Activated CD8-positive, alpha-beta memory T cell treated with anti-CD3 and anti-CD28 coated beads for 1 hour (primary cell): Measurements from ENCODE around the gene FAM117B.
"Not testable (repeated sequence)": the region's sequence is repeated elsewhere in the genome, so short reads cannot be mapped to it uniquely, and the experiment has no call there.

Experiments used
- DNase-seq, 2 donors: peaks; one replicate each; pipeline ENCODE4 v3.0.0-alpha.2; 2020; ENCODE audit warnings: low read depth in 1 of 2; ENCODE audit errors: extremely low read depth in 1 of 2

FAM117B gene

DNA sequence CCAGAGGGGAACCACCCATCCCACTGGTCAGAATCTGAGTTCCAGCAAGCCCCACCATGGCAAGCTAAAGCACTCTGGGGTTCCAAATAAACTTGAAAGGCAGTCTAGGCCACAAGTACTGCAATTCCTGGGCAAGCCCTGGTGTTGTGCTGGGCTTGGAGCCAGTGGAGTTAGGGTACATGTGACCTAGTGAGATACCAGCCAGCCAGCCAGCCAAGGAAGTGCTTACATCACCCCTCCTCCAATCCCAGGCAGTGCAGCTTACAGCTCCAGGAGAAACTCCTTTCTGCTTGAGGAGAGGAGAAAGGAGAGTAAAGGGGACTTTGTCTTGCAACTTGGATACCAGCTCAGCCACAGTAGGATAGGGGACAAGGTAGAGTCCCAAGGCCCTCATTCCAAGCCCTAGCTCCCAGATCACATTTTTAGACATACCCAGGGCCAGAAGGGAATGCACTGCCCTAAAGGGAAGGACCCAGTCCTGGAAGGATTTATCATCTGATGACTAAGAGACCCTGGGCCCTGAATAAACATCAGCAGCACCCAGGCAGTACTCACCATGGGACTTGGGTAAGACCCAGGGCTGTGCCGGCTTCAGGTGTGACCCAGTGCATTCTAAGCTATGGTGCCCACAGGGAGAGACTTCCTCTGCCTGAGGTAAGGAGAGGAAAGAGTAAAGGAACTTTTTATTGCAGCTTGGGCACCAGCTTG is 172.8 kb downstream of the FAM117B start:
- not testable (repeated sequence) for DNase-seq

DNA sequence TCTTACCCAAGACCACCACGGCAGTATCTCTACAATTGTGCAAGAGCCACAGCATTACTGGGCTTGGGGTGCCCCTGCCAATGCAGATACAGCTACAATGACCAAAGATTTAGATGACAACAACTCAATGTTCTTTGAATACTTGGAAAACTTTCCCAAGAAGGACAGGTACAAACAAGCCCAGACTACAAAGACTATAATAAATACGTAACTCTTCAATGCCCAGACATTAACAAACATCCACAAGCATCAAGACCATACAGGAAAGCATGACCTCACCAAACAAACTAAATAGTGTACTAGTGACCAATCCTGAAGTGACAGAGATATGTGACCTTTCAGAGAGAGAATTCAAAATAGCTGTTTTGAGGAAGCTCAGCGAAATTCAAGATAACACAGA is 174.0 kb downstream of the FAM117B start:
- no peak for DNase-seq

DNA sequence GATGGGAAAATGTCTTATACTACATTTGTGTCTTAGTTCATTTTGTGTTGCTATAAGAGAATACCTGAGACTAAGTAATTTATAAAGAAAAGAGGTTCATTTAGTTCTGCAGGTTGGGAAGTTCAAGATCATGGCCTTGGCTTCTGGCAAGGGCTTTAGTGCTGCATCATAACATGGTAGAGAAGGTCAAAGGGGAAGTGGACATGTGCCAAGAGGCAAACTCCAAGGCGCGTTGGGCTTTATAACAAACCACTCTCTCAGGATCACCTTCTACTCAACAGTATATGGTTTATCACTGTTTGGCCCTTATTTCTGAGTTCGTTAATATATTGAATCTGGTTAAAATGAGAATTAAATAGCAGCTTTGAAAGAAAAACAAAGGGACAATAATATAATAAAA is 178.6 kb downstream of the FAM117B start:
- no peak for DNase-seq

DNA sequence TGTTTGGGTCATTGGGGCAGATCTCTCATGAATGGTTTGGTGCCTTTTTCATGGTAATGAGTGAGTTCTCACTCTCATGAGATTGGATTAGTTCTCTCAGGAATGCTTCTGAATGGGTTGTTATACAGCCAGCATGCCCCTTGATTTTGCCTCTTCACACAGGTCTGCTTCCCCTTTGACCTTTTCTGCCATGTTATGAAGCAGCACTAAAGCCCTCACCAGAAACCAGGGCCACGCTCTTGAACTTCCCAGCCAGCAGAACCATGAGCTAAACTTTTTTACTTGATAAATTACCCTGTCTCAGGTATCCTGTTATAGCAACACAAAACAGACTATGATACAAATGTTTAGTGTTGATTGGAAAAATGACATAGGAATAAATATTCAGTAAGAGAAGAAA is 179.5 kb downstream of the FAM117B start:
- no peak for DNase-seq

DNA sequence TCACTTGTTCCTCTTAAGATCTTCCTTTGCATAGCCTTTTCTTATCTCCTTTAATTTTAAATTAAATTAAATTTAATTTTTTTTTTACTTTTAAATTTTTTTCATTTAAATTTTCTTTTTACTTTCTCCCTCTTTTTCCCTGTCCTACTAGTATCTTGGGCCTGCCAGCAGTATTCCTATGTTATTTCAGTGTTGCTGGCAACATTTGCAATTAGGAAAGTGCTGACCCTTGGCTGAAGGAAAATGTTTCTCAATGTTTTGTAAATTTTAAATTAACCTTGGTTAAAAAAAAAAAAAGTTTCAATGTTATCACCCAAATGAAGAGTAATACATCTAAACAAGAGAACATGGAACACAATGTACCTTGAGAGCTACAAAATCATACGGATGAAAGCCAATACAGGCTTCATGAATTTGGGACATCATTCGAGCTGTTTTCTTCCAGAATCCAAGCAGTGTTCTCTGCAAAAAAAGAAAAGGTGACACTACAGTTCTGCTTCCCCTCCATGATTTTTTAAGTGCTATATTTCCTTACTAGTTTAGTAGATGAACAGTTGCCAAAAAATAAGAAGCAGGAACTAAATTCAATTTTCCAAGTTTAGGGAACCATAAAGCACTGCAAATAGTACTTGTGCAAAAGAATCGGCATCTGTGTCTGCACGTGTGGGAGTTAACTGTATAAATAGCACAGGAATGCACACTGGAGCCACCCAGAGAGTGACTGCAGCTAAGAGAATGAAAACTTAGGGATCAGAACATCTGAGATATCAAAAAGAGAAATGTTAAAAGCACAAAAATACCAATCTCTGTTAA is 181.0 kb downstream of the FAM117B start:
- no peak for DNase-seq

DNA sequence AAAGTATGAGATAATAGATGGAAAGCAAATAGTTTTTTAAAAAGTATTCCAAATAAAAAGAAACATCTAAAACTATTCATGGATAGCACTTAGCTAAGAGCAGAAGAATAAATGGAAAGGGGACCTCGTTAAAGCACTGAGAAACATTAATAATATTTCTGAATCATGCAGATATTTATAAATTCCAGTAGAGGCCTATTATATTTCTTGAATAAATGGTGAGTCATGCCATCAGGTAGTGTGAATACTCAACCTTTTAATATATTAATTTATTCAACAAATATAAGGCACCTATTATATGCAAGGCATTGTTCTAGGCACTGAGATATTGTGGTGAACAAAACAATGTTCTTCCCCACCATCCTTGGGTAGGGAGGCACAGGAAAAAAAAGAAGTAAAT is 183.0 kb downstream of the FAM117B start:
- no peak for DNase-seq

DNA sequence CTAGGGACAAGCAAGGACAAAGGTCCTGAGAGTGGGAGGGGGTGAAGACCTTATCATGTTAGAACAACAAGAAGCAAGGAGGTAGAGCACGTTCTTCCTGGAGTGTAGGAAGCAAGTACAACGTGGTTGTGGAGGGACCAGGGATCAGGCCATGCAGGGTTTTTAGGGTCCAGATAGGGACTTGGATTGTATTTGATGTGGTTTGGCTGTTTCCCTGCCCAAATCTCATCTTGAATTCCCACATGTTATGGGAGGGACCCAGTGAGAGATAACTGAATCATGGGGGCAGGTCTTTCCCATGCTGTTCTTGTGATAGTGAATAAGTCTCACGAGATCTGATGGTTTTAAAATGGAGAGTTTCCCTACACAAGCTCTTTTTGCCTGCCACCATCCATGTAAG is 183.6 kb downstream of the FAM117B start:
- DNase-seq = no peak
